Inflammatory macrophage (primary cell): Measurements from ENCODE around the gene ADPGK.
"Not testable (repeated sequence)": the region's sequence is repeated elsewhere in the genome, so short reads cannot be mapped to it uniquely, and the experiment has no call there.

Experiments
- DNase-seq, 2 donors: peaks; one replicate each; pipeline ENCODE4 v3.0.0-alpha.2; 2020 to 2022
- total RNA-seq, 18 experiments: gene quantifications; one replicate each; lab custom pipeline; 2026; ENCODE audit warnings: mixed read lengths in 6 of 18, inconsistent platforms in 2 of 18; lab: John Stamatoyannopoulos, UW

Gene ADPGK
- total RNA-seq: 193 to 267 (median 227) reads per million in 18 experiments

DNA sequence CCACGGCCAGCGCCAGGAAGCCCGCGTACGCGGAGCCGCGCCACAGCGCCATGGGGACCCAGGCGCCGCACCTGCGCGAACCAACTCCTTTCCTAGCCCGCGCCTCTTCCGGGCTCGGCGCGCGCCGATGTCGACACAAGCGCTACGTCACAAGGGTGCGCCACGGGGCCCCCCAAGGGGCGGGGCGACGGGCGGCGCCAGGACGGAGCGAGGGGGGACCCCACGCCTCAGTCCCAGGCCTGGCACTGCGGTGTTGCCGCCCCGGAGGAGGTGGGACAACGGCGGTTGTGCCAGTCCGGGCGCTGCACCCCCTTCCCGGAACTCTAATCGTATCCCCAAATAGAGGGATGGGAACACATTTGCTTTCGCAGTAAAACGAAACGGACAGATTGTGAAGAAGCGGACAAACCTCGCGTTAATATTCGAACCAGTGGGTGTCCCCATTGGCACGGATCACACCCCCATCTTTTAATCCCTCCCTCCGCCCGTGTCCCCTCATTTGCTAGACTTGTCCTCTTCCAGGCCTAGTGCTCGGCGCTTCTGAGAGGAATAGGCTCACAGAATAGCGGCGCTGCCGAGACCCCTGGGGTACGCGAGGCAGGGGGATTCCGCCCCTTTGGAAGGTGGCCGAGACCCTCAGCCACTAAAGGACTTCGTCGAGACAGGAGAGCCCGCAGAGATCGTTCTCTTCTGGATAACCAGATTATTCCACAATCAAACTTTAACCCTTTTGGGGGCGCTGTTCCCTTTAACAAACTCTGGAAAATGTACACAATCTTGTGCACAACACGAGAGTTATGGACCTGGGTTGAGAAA, at the start of gene ADPGK:
Gene ADPGK (minus strand): TSS at position 119 of the 816 bp plus-strand sequence. CDS start 67 bp downstream, at position 52.
- DNase-seq: peak; percentile 93

DNA sequence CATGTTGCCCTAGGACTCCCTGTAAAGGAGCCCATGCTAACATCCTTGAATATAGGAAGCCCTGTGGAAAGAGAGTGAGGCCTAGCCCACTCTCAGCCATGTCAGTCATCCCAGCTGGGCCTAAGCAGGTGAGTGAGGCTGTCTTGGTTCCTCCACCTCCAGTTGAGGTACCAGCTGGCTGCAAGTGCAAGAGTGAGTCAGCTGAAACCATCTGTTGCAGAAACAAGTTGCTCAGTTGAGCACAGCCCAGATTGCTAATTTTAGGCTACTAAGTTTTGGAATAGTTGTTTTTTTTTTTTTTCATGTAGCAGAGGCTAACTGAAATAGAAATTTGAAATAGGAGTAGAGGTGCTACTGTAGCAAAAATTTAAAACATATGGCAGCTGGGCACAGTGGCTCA, 43.7 kb upstream of the ADPGK start:
- no peak for DNase-seq

DNA sequence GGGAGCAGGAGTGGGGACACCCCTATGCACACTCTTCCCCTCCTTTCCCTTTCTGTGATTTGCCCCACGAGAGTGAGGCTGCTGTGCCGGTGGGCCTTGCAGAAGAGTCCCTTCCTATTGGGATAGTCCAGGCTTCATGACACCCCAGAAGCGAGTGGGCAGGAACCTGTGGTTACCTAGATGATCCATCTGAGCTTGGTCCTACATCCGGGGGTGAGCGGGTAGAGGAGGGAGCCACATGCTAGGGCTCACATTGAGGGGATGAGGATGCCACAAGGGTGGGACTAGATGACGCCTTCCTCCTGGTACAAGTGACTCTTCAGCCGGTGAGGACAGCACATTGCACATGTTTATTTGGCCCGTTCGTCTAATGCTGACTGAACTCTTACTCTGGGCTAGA, 43.1 kb upstream of the ADPGK start:
- DNase-seq: no peak

DNA sequence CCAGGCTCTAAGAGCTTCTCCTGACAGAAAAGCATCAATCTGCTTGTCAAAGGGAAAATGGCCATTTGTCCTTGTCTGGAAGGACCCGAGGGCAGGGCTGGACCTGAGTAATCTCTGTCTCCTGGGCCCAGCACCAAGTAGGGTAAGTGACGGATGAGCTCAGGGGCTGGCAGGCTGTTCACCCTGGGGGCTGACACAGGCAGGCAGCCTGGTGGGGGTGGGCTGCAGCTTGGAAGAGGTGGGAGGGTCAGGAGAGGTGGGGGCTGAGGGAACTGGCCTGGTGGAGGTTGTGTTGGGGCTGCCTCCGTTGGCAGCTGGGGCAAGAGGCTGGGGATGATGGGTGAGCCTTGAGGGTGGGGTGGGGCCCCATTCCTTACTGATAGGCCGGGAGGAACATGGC, 42.3 kb upstream of the ADPGK start:
- DNase-seq: no peak

DNA sequence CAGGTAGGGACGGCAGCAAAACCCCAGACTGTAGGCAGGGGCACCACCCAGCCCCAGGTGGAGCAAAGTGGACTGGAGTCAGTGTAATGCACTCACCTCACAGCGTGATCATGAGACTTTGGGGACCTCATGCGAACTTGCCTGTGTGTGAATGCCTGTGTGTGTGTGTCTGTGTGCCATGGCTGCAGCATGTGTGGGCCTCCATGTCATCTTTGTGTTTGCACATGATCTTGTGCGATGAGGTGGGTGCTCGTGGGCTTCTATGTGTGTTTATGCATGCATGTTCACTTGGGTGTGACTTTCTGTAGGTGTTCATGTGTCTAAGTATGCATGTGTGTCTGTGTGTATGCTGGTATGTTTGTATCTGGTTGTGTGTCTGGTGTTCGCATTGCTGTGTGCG, 41.2 kb upstream of the ADPGK start:
- DNase-seq: no peak

DNA sequence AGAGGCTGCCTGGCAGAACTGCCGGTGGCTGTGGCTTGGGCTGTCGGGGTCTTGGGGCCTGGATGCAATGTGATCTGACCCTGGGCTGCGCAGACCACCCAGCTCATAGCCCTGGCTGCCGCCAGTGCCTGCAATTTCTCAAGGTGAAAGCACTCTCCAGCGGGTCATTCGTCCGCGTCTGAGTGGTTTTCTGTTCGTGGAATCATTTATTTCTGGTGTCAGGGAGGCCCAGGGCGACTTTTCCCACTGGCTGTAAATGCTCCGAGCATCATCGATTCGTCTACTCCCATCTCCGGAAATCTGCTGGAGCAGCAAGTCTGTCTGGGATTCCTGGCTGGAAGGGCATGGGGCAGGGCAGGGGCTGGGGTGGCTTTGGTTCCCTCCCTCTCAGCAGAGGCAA, 40.6 kb upstream of the ADPGK start:
- DNase-seq: no peak

DNA sequence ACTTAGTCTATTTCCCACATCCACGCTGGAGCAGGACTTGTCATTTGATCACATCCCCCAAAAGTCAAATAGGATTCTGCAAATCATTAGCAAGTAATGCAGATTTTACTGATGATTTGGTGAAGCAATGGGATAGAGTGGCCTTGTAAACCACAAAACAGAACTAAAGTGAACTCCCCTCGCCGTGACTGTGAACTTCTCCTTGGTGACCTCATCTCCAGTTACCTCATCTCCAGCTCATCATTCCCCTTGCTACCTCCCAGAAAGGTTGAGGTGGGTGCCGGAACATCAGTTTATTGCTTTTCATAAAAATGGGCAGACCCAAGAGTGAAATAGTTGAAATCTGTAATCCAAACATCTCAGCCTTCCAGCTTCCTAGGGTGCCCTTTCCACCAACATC, 36.7 kb upstream of the ADPGK start:
- DNase-seq: peak; percentile 39 to 62

DNA sequence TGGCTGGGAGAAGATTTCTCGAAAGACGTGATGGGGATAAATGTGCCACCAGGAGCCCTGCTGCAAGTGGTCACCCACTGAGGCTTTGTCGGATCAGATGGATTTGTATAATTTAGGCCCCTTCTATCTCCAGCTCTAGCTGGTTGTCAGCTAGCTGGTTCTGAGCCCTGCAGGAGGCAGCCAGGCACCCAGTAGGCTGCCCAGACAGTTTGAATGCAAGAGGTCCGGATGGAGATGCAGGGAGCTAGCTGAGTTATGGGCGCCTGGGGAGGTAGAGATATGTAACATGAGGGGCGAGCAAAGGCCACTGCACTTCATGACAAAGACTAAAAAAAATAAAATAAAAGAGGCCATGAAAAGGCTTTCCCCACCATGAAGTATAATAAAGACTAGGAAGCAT, 35.1 kb upstream of the ADPGK start:
- no peak for DNase-seq

DNA sequence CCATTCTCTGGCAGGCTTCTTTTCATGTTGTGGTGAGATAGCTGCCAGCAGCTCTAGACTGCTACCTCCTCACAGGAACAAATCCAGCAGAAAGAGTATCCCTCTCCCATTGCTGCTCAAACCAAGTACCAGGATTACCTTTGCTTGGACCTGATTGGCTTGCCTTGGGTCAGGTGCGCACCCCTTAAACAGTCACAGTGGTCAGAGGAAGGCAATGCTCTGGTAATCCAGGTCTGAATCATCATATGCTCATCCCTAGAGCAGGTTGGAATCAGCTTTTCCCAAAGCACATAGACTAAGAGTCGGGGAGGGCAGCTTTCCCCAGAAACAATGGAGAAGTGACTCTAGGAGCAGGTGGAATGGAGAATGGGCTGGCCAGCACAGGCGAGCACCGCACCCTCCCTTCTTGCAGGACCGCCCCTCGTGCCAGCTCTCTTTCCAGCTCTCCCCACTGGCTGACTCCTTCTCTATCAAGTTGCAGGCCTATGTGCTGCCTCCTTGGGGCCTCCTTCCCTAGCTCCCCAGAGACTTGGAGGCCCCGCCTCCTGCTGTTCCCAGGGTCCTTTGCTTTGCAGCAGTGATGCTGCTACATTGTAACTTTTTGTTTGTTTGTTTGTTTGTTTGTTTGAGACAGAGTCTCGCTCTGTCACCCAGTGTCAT, 29.9 kb upstream of the ADPGK start:
- no peak for DNase-seq

DNA sequence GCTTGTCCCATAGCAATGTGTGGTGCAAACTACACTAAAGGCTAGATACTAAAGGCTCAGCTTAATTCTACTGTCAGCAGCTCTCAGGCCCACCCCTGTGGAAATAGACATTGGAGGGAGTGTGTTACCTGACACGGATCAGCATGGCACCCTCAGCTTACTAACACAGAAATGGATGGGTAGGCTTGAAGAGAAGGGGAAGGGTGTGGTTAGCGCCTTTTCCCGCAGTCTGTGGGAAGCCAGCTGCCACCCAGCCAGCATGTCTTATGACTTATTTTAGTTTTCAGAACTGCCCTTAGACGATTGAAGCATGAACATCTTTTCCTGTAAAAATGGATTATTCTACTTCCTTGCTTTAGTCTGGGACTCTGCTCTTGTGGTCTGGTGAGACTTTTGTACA, 25.8 kb upstream of the ADPGK start:
- peak; percentile 33 to 34 for DNase-seq

DNA sequence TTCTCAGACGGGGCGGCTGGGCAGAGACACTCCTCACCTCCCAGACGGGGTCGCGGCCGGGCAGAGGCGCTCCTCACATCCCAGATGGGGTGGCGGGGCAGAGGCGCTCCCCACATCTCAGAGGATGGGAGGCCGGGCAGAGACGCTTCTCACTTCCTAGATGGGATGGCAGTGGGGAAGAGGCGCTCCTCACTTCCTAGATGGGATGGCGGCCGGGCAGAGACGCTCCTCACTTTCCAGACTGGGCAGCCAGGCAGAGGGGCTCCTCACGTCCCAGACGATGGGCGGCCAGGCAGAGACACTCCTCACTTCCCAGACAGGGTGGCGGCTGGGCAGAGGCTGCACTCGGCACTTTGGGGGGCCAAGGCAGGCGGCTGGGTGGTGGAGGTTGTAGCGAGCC, 23.8 kb upstream of the ADPGK start:
- not testable (repeated sequence) for DNase-seq

DNA sequence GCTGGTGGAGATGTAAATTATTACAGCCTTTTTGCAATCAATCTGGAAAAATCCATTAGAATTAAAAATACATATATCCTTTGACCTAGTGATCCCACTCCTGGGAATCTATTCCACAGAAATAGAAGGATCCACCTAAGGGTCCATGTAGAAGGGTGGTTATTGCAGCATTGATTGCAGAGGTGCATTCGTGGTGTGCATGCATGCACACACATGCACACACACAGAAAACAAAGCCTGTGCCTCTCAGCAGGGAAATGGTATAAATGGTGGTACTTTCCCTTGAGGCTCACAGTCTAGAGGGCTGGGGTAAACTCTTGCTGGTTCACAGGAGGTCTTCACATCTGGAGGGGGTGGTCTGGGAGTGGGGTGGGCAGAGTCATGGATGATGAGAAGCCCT, 19.4 kb upstream of the ADPGK start:
- DNase-seq: no peak

DNA sequence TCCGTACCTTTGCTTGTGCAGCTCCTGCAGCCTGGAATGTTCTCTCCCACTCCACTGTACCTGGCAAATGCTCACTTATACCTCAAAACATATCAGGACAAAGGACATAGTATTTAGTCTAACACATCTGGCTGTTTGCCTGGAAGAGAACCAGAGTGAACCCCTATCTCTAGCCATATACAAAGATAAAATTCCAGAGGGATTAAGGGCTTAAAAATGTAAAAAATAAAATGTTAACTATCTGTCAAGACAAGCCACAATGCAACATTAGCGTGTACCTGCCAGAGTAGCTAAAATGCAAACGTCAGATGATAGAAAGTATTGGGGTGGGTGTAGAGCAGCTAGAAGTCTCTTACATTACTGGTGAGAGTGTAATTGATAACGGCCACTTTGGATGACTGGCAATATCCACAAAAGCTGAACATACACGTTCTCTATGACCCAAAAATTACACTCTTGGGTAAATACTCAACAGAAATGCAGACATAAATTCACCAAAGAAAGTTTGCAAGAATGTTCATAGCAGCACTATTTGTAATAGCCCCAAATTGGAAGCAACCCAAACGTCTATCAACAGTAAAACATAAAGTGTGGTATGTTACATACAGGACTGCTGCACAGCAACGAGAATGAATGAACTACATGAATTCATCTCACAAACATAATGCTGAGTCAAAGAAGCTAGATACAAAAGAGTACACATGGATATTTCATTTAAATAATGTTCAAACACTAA, 18.2 kb upstream of the ADPGK start:
- no peak for DNase-seq

DNA sequence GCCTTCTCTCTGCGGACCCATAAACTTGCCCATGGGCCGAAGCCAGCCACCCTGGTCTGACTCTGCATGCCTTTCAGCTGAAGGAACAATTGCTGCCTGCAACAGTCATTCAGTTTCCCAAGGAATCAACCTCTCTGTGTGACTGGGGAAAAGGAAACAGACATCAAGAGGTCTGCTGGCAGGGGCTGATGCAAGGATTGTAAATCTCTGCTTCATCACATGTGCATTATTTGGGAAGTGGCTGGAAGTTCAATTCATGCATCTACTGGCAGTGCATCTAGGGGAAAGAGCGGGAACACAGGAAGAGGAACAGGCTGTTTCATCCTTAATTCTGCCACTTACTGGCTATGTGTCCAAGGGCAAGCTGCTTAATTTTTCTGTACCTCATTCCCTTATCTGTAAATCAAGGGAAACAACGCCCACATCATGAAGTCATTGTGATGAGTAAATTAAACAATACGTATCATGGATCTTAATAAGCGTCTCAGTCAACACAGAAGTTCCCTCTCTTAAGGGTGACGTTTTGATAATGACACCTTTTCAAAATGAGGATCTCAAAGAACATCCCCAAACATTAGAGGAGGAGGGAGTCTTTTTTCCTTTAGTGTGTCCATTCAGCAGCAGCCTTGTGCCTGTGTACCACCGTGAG, 17.4 kb upstream of the ADPGK start:
- peak; percentile 24 to 50 for DNase-seq

DNA sequence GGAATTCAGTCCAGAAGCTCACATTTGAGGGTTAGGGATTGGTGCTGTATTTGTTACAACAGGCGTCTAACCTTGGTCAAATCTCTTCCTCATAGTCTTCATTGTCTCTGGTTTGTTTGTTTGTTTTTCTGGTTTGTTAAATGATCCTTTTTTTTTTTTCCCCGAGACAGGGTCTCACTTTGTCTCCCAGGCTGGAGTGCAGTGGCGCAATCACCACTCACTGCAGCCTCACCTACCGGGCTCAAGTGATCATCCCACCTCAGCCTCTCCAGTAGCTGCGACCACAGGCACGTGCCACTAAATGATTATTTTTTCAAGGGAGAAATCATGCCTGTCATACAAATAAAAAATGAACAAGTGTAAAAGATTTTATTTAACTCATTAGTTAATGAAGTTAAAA, 14.3 kb upstream of the ADPGK start:
- no peak for DNase-seq

DNA sequence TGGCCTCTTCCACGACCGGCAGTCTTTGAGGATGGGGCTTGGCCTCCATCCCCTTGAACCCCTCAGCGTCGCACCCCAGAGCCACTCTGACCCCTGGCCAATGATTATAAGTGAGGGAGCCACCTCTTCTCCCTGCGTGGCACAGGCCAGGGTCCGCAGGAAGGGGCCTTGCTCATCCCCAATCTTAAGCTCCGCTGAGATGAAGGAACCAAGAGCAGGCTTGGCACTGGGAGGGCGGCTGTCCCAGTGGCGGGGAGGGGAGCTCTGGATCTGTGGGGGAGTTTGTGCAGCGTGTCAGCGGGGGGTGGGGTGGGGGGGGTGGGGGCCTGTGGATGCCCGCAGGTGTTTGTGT, 13.8 kb upstream of the ADPGK start:
- no peak for DNase-seq

DNA sequence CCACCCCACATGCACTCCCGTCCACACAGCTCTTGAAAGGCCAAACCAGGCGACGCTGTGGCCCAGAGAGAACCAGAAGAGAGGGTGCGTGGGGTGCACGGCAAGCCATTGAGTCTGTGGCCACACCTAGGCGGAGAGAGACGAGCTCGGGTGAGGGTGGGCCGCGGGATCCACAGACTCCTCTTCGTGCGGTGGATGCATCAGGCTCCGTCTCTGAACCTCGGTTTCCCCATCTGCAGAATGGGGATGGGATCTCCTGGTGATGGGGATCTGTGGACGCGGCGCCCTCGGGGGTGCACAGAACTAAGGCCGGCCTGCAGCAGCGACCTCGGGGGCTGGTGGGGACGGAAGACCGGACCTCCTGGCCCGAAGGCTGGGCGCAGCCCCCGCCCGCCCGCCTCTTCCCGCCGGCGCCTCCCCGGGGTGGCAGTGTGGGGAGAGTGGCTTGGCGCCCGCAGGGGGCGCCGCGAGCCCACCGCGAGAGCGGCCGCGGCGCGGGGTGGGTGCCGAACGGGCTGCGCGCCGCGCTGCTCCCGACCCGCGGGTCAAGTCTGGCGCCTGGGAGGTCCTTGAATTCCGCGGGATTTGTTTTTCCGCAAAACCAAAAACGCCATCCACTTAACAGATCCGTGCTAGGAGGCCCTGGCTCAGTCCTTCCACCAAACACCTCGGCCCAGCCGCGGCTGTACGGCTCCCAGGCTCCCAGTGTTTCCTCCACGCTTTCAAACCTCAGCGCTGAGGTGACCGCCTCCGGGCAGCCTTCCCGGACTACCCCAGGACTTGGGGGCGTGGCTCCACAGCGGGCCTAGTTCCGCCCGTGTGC, 13.2 kb upstream of the ADPGK start:
- peak in 1 of 2 donors; percentile 34 for DNase-seq

DNA sequence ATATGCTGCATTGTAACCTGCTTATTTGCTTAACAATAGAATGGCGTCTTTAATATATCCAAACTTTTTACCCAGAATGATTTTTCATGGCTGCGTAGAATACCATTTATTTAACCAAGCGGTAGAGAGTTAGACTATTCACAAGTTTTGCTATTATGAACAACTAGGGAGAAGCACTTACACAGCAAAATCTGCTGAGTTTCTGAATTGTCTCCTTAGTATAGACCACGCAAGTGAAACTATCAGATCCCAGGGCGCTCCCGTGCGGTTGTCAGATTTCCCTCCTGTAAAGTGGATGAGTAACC, 12.6 kb upstream of the ADPGK start:
- DNase-seq: no peak

DNA sequence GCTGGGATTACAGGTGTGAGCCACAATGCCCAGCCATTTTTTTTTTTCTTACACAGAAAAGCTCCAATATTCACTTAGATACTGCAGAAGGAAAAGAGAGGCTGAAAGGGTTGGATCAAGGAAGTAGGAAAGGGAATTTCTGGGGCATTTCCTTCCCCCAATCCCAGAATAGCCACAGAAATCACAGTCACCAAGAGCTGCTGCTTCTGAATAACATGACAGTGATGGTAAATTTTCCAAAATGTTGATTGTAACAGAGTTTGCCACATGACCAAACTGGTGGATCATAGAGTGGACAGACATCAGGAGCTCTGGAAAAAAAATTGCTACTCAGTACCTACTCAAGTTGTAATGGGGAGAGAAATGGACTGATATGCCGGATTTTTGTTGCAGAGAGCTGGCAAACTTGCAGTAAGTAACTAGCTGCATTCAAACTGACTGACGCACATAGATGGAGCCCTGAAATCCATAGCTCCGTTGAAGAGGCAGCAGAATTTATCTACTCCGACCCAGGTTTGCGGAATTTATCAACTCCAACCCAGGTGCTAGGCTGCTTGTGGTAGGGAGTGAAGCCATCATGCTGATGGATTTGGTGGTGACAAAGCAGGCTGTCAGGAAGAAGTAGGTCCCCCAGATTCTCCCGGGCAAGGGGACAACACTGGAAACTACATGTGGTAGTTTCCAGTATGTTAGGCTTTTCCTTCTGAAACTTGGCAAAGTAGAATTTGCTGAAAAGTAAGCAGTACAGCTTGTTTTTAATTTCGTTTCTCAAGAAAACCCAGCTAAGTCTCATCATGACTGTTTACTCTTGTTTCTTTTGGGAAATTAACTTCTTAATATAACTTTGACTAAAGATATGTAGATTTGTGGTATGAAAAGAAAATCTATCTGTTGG, 10.5 kb upstream of the ADPGK start:
- no peak for DNase-seq

DNA sequence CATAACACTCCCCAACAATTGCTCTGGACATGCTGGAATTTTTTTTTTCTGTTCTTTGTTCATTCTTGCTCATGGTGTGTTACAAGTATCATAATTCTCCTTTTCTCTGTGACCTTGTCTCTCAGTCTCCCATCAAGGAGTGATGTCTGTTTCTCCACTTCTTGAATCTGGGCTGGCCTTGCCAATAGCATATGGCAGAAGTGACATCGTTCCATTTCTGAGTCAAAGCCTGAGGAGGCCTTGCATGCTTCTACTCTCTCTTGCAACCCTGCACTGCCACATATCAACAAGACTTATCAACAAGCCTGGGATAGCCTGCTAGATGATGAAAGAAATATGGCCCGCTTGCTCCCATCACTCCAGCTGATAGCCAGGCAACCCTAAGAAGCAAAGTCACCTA, 8.9 kb upstream of the ADPGK start:
- peak in 1 of 2 donors; percentile 20 for DNase-seq

DNA sequence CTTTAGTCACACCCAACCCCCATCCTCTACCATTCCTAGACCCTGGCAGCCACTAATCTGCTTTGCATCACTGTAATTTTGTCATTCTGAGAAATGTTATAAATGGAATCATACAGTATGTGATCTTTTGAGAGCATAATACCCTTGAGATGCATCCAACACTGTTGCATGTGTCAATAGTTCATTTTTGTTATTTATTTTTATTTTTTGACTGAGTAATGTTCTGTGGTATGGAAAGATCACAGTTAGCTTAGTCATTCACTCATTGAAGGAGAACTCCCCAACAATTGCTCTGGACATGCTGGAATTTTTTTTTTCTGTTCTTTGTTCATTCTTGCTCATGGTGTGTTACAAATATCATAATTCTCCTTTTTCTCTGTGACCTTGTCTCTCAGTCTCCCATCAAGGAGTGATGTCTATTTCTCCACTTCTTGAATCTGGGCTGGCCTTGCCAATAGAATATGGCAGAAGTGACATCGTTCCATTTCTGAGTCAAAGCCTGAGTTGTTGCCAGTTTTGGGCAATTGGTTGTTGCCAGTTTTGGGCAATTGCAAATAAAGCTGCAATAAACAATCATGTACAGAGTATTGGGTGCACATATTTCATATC, 6.8 kb upstream of the ADPGK start:
- DNase-seq: peak; percentile 52 to 61
